Measurements from ENCODE around the gene MT1X. TPM values are rescaled to one million over a fixed set of nuclear protein-coding genes. Genes with fewer than 3 reads are reported as not detected.
"Not testable (repeated sequence)": the region's sequence is repeated elsewhere in the genome, so short reads cannot be mapped to it uniquely, and the experiment has no call there.

MT1X gene
- polyA plus RNA-seq, 4 donors = 93.7 to 776 (median 195) TPM

DNA sequence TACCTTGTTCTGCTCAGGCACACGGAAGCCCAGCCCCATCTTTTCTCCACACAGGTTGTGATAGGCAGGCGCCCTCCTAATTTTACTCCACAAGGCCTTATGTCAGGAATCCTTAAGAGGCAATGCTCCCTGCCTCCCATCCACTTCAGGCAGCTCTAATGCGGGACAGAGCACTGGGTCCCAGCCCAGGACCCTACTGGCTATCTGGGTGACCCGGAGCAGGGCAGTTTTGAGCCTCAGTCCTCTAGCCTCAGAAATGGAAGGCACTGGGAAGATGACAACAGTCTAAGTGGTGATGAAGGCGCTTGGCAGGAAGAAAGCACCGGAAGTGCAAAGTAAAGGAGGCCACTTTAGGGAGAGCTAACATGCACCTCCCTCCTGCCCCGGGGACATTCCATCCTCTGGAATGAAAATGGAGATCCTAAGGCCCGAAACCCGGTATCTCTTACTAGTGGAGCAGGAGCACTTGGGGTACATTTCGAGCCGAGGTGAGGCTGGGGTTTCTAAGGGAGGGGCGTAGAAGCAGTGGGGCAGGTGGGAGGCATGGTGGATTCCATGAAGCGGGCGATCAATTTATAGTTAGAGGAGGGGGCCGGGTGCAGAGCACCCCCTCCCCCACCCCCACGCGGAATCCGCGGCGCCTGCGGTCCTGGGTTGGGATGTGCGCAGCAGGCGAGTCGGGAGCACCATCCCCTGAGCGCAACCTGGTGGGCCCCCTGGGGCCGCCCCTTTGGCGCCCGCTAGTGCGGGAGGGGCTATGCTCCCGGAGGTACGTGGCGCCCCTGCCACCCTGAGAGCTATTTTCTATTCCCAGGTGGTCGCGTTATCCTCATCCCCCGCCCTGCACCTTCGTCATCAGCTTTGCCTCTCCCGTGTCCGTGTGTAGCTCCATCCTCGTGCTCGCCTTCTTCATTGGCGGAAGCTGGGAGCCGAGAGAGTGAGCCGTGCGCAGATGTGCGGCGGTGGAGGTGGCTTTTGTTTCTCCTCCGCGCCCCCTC, 19.6 kb upstream of the MT1X start:
- Histone ChIP-seq H3K27ac (ENCODE audit: low read depth in 1 of 3, low read length in 2 of 3) (no peak overlapping the region), H3K9me3 (ENCODE audit: control insufficient read depth in 2 of 2, insufficient read depth in 1 of 2, low read depth in 1 of 2, low read length in 1 of 2) (no peaks in the 10 kb centered on the region), H3K4me1 (ENCODE audit: control insufficient read depth in 3 of 3, insufficient read depth in 2 of 3, low read depth in 1 of 3, low read length in 2 of 3) (peaks cover 0 to 6% (median 0%) of the 10 kb centered on the region in 3 donors), H3K4me3 (ENCODE audit: low read depth in 1 of 3, low read length in 3 of 3) (peak overlapping the region in 2 of 3 donors; percentile 3 to 31), H3K27me3 (ENCODE audit: control insufficient read depth in 3 of 3, insufficient read depth in 3 of 3, low read length in 3 of 3) (peaks cover 0 to 33% (median 0%) of the 10 kb centered on the region in 3 donors), H3K36me3 (ENCODE audit: control insufficient read depth in 3 of 3, insufficient read depth in 2 of 3, low read depth in 1 of 3, low read length in 3 of 3) (peaks cover 0 to 15% (median 0%) of the 10 kb centered on the region in 3 donors)
- 15 to 33% (median 33%) methylated on average over 34 to 48 of the region's 48 CpGs for WGBS, 3 donors
- DNase-seq (peak in 1 of 2 donors; percentile 67), FAIRE-seq (no peak)

DNA sequence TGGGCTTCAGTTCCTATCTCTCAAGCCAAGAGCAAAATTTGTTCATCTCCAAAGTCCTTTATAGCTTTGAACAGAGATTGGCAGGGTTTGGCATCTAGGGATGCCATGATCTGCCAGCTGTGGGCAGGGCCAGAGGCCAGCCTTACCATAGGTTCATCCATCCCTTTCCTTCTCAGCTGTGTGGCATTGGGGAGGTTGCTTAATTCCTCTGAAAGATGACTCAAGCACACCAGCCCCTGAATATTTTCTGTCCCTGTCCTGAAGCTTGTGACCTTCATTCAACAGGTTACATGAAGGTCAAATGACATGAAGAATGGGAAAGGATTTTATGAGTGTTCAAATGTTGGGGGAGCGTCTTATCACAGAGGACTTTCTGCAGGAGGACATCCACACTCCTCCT, 17.8 kb upstream of the MT1X start:
- Histone ChIP-seq H3K9me3 (ENCODE audit: control insufficient read depth in 2 of 2, insufficient read depth in 1 of 2, low read depth in 1 of 2, low read length in 1 of 2) (no peaks in the 10 kb centered on the region), H3K27ac (ENCODE audit: low read depth in 1 of 3, low read length in 2 of 3) (no peak overlapping the region), H3K36me3 (ENCODE audit: control insufficient read depth in 3 of 3, insufficient read depth in 2 of 3, low read depth in 1 of 3, low read length in 3 of 3) (peaks cover 0 to 15% (median 0%) of the 10 kb centered on the region in 3 donors), H3K4me3 (ENCODE audit: low read depth in 1 of 3, low read length in 3 of 3) (no peak overlapping the region), H3K27me3 (ENCODE audit: control insufficient read depth in 3 of 3, insufficient read depth in 3 of 3, low read length in 3 of 3) (peaks cover 0 to 49% (median 8%) of the 10 kb centered on the region in 3 donors), H3K4me1 (ENCODE audit: control insufficient read depth in 3 of 3, insufficient read depth in 2 of 3, low read depth in 1 of 3, low read length in 2 of 3) (peaks cover 0 to 20% (median 0%) of the 10 kb centered on the region in 3 donors)
- FAIRE-seq (no peak), DNase-seq (no peak)
- 89 to 97% (median 91%) methylated on average over 1 of the region's 1 CpG for WGBS, 3 donors

DNA sequence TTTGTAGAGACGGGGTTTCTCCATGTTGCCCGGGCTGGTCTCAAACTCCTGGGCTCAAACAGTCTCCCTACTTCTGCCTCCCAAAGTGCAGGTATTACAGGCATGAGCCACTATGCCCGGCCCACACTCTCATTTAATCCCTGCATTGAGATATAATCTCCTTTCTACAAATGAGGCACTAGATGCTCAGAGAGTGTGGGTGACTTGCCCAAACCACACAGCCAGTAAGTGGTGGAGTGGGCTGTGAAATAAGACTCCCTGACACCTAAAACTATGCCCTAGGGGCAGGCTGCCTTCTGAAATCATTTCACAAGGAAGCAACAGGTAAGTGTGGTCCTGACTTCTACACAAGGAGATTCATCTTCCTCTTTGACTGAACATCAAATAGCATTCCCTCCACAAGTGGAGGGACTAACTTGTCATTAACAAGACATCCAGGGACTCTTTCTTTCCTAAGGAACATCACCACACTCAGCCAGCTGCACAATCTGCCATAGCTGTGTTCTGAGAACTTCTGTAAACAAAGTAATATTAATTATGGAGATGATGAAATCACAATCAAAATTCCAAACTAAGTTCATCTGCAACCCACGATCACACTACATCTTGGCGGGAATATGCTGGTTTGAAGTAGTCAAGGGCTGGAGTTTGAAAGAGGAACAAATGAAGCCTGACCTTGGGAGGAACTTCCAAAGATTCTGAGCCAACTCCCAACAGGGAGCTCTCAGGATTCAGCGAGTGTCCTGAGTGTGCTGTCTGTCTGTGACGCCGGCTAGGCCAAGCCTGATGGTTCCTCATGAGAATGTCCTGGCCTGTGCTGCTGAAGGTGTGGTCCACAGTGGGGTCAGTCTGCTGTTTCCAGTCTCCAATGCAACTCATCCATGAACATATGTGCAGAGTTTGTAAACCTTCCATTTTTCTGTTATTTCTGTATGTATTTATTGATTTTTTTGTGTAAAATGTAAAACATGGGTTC, 16.7 kb upstream of the MT1X start:
- not testable (repeated sequence) for H3K36me3 ChIP-seq (ENCODE audit: control insufficient read depth in 3 of 3, insufficient read depth in 2 of 3, low read depth in 1 of 3, low read length in 3 of 3); DNase-seq; FAIRE-seq; H3K4me3 ChIP-seq (ENCODE audit: low read depth in 1 of 3, low read length in 3 of 3); H3K9me3 ChIP-seq (ENCODE audit: control insufficient read depth in 2 of 2, insufficient read depth in 1 of 2, low read depth in 1 of 2, low read length in 1 of 2); H3K27ac ChIP-seq (ENCODE audit: low read depth in 1 of 3, low read length in 2 of 3)
- peaks cover 0 to 26% (median 0%) of the 10 kb centered on the region in 3 donors for H3K4me1 ChIP-seq (ENCODE audit: control insufficient read depth in 3 of 3, insufficient read depth in 2 of 3, low read depth in 1 of 3, low read length in 2 of 3)
- 62 to 69% (median 67%) methylated on average over 8 of the region's 8 CpGs for WGBS, 3 donors
- H3K27me3 ChIP-seq (ENCODE audit: control insufficient read depth in 3 of 3, insufficient read depth in 3 of 3, low read length in 3 of 3) = peaks cover 0 to 56% (median 17%) of the 10 kb centered on the region in 3 donors

DNA sequence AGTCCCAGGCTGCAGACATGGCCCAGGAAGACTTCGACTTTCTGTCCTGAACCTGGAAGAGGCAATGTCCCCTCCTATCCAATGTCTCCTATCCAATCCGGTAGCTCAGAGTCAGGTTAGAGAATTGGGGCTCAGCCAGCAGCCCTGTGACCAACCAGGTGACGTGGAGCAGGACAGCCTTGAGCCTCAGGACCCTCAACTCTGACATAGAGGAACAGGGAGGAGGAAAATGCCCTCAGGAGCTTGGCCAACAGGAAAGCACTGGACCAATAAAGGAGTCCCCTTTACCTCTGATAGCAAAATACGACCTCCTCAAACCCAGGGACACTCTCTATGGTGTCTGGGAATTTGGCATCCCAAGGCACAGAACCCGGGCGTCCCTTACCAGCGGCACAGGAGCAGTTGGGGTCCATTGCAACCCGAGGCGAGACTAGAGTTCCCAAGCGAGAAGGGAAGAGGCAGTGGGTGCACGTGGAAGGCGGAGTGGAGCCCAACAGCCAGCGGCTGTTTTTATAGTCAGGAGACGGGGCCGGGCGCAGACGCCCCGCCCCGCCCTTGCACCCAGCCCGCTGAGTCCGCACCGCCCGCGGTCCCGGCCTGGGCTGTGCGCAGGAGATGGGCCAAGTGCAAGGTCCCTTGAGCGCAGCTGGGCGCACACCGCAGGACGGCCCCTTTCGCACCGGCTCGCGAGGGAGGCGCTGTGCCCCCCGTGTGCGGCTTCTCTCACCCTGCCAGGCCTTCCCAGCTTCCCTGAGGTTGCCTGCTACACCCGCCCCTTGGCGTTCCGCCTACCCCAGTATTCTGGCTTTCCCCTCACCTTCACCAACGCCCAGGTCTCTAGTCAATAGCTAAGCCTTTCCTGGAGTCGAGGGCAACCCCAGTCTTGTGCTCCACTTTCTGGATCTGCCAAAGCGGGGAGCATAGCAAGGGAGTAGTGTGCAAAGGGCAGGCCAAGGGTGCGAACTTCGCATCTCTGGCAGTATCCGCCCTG, 14.4 kb upstream of the MT1X start, which contains the start of gene MT1G:
MT1G (minus strand) TSS at position 485 of the 991 bp plus-strand sequence; CDS start at position 413, 72 bp downstream.
- H3K27ac ChIP-seq (ENCODE audit: low read depth in 1 of 3, low read length in 2 of 3) = peak within 1 kb of the TSS in 2 of 3 donors; percentile 28 to 89

DNA sequence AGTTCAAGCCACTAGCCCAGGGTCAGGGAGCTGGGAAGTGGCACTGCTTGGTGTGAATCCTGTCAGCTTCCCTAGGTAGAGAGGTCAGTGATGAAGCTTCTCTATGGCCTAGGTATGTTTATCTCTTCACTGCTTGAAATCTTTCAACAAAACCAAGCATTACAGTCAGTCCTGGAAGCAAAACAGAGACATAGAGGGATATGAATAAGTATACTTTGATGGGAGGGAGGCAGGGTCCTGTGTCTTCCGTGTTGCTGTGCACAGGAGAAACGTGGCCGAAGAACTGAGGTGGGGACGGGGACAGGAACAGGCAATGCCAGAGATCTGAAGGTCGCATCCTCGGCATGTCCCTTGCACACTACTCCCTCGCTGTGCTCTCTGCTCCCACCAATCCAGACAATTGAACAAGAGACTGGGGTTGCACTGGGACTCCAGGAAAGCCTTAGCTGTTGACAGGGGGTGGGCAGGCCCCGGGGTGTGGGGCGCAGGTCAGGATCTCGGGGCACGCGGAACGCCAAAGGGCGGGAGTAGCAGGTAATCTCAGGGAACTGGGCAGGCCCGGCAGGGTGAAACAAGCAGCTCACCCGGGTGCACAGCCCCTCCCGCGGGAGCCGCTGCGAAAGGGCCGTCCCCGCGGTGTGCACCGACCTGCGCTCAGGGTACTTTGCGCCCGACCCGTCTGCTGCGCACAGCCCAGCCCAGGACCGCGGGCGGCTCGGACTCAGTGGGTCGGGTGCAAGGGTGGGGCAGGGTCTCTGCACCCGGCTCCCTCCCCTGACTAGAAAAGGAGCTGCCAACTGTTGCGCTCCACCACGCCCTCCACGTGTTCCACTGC, 13.0 kb upstream of the MT1X start, which contains the start of gene MT1H:
MT1H (plus strand) TSS at position 810 of the 835 bp plus-strand sequence. CDS start 71 bp downstream, outside the sequence.
- FAIRE-seq (no peak), DNase-seq (peak; percentile 66 to 87)
- Histone ChIP-seq H3K27ac (ENCODE audit: low read depth in 1 of 3, low read length in 2 of 3) (peak within 1 kb of the TSS in 1 of 3 donors; percentile 89), H3K4me1 (ENCODE audit: control insufficient read depth in 3 of 3, insufficient read depth in 2 of 3, low read depth in 1 of 3, low read length in 2 of 3) (peaks cover 0 to 21% (median 0%) of the 10 kb centered on the region in 3 donors), H3K36me3 (ENCODE audit: control insufficient read depth in 3 of 3, insufficient read depth in 2 of 3, low read depth in 1 of 3, low read length in 3 of 3) (peaks cover 0 to 8% (median 0%) of the 10 kb centered on the region in 3 donors), H3K27me3 (ENCODE audit: control insufficient read depth in 3 of 3, insufficient read depth in 3 of 3, low read length in 3 of 3) (peaks cover 0 to 47% (median 19%) of the 10 kb centered on the region in 3 donors), H3K4me3 (ENCODE audit: low read depth in 1 of 3, low read length in 3 of 3) (peak within 1 kb of the TSS in 1 of 3 donors; percentile 41), H3K9me3 (ENCODE audit: control insufficient read depth in 2 of 2, insufficient read depth in 1 of 2, low read depth in 1 of 2, low read length in 1 of 2) (no peaks in the 10 kb centered on the region)
- 8 to 12% (median 11%) methylated on average over 35 to 38 of the region's 38 CpGs for WGBS, 3 donors

More for the DNA sequence above, 14.4 kb upstream of the MT1X start, which contains the start of gene MT1G:
- peaks cover 0 to 8% (median 0%) of the 10 kb centered on the region in 3 donors for H3K36me3 ChIP-seq (ENCODE audit: control insufficient read depth in 3 of 3, insufficient read depth in 2 of 3, low read depth in 1 of 3, low read length in 3 of 3)
- H3K27me3 ChIP-seq (ENCODE audit: control insufficient read depth in 3 of 3, insufficient read depth in 3 of 3, low read length in 3 of 3) = peaks cover 0 to 53% (median 19%) of the 10 kb centered on the region in 3 donors
- H3K9me3 ChIP-seq (ENCODE audit: control insufficient read depth in 2 of 2, insufficient read depth in 1 of 2, low read depth in 1 of 2, low read length in 1 of 2) = no peaks in the 10 kb centered on the region
- 2 to 8% (median 6%) methylated on average over 37 to 46 of the region's 46 CpGs for WGBS, 3 donors
- H3K4me1 ChIP-seq (ENCODE audit: control insufficient read depth in 3 of 3, insufficient read depth in 2 of 3, low read depth in 1 of 3, low read length in 2 of 3) = peaks cover 0 to 21% (median 0%) of the 10 kb centered on the region in 3 donors
- DNase-seq = peak; percentile 88 to 93
- peak within 1 kb of the TSS in 2 of 3 donors; percentile 9 to 70 for H3K4me3 ChIP-seq (ENCODE audit: low read depth in 1 of 3, low read length in 3 of 3)
- FAIRE-seq = no peak

DNA sequence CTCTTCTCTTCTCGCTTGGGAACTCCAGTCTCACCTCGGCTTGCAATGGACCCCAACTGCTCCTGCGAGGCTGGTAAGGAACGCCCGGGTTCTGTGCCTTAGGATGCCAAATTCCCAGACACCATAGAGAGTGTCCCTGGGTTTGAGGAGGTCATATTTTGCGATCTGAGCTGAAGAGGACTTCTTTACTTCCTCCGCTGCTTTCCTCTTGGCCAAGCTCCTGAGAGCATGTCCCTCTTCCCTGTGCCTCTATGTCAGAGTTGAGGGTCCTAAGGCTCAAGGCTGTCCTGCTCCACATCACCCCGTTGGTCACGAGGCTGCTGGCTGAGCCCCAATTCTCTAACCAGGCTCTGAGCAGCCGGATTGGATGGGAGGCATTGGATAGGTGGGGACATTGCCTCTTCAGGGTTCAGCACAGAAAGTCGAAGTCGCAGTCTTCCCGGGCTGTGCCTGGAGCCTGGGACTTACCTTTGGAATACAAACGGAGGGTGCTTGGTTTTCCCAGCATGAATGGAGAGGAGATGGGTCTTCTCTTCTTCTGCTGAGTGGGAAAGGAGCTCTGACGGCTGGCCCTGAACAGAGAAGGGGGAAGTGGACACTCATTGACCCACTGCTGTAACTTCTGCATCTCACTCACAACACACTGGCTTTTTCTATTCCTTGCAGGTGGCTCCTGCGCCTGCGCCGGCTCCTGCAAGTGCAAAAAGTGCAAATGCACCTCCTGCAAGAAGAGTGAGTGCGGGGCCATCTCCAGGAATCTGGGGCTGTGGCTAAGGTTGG, 12.2 kb upstream of the MT1X start:
- Histone ChIP-seq H3K27me3 (ENCODE audit: control insufficient read depth in 3 of 3, insufficient read depth in 3 of 3, low read length in 3 of 3) (peaks cover 0 to 46% (median 19%) of the 10 kb centered on the region in 3 donors), H3K4me3 (ENCODE audit: low read depth in 1 of 3, low read length in 3 of 3) (peak overlapping the region in 1 of 3 donors; percentile 41), H3K9me3 (ENCODE audit: control insufficient read depth in 2 of 2, insufficient read depth in 1 of 2, low read depth in 1 of 2, low read length in 1 of 2) (no peaks in the 10 kb centered on the region), H3K4me1 (ENCODE audit: control insufficient read depth in 3 of 3, insufficient read depth in 2 of 3, low read depth in 1 of 3, low read length in 2 of 3) (peaks cover 0 to 21% (median 0%) of the 10 kb centered on the region in 3 donors), H3K27ac (ENCODE audit: low read depth in 1 of 3, low read length in 2 of 3) (peak overlapping the region in 1 of 3 donors; percentile 89), H3K36me3 (ENCODE audit: control insufficient read depth in 3 of 3, insufficient read depth in 2 of 3, low read depth in 1 of 3, low read length in 3 of 3) (peaks cover 0 to 8% (median 0%) of the 10 kb centered on the region in 3 donors)
- WGBS, 3 donors = 20 to 26% (median 22%) methylated on average over 17 to 19 of the region's 19 CpGs
- no peak for FAIRE-seq
- no peak for DNase-seq

All from small intestine (tissue), 7 donors.